HG03571 (cell line): Measurements from ENCODE around the gene PTCH2.
"Not testable (repeated sequence)": the region's sequence is repeated elsewhere in the genome, so short reads cannot be mapped to it uniquely, and the experiment has no call there.

ENCODE experiments used
- ATAC-seq: cut with Tn5 transposase; IDR thresholded peaks from one replicate; pipeline ENCODE4 v1.9.1; 2021; ENCODE audit not compliant: unreplicated experiment

The PTCH2 gene

DNA sequence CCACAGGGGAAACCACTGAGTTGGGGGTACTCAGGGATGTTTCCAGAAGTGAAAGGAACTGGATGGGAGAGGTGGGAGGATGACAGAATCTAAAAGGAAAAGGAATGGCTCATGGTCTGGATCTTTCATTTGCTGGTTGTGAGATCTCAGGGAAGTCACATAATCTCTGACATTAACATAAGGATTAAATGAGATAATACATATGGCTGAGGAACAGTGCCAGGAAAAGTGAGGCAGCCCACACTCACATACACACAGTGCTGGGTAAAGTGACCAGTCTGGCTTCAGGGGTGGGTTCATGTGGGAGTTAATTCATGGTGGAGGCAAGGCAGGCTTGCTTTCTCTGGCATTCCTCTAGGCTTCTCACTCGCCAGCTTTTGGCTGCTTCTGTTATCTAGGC lies 3.9 kb upstream of the PTCH2 start:
- no peak for ATAC-seq

DNA sequence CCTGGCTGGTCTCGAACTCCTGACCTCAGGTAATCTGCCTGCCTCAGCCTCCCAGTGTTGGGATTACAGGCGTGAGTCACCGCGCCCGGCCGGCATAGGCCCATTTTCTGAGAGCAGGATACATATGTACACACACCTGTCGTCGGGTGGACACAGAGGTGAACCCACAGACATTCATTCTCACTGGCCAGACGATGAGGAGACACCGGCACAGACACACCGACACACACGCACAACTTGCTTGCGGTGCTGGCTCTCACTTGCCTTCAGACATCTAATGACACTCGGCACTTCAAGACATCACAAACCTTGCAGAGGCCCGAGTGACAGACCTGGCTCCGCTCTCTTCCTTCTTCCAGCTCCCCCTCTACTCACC lies 579 bp downstream of the PTCH2 start:
- no peak for ATAC-seq

DNA sequence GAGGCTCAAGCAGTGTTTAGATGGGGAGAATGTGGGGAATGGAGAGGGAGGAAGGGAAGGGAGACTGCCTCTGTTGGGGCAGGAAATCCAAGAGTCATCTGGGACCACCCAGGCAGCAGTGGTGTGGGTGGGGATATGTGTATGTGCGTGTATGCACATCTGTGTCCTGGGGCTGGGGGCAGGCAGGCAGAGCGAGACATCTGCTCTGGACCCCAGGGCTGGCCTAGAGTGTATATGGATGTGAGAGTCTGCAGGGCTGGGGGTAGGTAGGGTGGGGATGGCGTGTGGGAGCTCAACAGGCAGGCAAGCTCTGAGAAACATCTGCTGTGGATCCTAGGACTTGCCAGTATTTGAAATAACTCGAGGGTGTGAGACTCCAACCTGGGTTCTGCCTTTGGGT lies 3.5 kb downstream of the PTCH2 start:
- no peak for ATAC-seq

DNA sequence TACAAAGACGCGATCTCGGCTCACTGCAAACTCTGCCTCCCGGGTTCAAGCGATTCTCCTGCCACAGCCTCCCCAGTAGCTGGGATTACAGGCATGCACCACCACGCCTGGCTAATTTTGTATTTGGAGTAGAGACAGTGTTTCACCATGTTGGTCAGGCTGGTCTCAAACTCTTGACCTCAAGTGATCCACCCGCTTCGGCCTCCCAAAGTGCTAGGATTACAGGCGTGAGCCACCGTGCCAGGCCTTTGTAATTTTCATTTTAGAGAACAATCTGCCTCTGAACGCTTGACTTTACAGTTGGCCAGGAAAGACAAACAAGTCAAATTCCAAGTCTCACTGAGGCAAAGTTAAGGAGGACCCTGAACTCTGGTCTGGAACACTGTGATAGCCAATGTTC lies 4.8 kb downstream of the PTCH2 start:
- not testable (repeated sequence) for ATAC-seq

DNA sequence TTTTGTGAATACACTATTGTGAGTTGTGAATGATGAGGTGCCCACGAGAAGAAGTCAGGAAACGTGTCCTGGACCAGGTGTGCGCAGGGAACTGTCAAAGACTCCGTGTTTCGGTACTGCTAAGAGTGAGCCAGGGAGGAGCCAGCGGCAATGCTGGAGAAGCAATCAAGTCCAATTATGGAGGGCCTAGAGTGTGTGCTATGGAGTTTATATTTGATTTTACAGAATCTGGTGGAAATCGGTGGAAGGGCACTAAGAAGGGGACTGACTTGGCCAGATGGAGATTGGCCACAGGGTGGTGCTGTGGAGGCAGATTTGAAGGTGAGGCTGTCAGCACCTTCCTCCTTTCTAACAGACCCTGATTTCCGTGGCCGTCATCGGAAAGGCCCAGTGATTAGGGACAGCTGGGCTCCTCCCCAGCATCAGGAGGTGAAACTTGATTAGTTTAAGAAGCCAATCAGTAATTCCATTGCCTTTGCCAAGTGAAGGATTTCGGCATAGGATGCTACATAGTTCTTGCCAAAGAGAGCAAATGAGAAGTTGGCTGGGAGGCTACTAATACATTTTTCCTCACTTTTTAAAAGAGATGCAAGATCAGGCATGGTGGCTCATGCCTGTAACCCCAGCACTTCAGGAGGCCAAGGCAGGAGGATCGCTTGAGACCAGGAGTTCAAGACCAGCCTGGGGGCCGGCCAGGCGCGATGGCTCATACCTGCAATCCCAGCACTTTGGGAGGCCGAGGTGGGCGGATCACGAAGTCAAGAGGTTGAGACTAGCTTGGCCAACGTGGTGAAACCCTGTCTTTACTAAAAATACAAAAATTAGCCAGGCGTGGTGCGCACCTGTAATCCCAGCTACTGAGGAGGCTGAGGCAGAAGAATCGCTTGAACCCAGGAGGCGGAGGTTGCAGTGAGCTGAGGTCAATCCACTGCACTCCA lies 7.0 kb downstream of the PTCH2 start:
- ATAC-seq = no peak

DNA sequence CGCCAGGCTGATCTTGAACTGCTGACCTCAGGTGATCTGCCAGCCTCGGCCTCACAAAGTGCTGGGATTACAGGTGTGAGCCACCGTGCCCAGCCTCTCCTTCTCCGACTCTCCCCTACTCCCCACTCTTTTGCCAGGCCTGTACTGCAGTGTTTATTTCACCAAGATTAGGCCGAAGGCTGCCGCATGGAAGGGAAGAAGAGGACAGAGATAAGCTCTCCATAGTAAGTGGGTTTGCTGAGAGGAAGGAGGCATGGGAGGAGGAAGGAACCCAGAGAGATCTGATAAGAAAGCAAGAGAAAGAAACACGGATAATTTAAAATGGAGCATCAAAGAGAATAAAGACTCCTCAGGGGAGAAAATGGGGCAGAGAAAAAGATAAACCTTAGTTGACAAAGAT lies 8.7 kb downstream of the PTCH2 start:
- ATAC-seq = no peak

DNA sequence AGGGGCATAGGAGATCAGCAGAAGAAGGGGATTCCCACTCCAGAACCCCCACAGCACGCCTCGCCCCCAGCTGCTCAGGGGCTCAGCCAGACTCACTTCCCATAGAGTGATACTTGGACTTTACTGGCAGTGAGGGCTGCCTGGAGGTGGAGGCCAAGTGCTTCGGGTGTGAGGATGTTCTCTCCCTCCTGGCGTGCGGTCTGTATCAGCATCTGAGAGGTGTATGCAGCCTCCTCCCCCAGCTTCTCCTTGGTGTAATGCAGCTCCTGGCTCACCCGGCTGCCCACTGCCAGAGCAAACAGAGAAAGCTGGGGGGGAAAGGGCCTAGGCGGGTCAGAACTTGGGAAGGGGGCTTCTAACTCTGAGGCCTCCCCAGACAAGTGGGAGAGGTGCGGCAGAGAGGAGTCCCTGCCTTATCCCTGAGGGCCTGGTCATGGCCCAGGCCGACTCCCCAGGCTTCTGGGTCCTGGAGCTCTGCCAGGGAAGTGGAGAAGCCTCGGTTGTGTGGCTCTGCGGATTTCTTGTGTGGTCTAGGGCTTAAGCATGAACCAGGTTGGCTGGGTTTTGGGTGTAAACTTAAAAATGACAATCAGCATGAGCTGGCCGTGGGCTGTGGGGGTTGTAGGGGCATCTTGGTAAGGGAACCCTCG lies 10.9 kb downstream of the PTCH2 start:
- no peak for ATAC-seq

DNA sequence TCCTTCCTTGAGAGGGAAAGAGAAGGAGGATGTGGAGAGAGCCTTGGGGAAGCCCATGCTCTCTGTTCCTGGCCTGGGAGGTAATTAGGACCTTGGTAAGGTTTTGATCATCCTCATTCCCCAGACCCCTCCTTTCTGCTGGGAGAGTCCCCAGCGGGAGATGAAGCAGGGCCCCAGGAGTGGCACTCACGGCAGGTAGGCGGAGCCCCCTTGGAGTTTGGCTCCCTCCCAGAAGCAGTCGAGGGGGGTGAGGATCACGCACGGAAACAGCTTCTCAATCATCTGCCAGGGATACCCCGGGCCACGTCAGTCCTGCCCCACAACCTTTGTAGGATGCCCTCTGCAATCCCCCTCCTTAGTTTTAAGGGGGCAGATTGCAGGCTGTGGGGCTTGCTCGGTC lies 11.5 kb downstream of the PTCH2 start:
- no peak for ATAC-seq

DNA sequence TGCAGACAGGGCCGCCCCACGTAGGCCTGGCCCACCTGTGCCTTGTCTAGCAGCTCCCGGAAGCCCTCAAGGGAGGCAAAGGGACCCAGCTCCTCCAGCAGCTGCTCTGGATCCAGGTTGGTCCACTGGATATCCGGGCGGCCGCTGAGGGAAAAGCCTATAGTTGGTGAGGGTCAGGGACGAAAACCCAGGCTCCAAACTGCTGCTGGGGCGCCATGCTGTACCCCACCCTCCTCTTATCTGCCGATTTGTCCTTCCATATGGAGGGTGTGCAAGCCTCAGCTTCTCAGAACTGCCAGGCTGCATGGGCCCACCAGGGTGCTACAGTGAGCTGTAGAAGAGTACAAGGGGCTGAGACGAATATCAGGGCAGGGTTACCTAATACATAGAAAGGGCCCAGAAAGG lies 12.2 kb downstream of the PTCH2 start:
- no peak for ATAC-seq

DNA sequence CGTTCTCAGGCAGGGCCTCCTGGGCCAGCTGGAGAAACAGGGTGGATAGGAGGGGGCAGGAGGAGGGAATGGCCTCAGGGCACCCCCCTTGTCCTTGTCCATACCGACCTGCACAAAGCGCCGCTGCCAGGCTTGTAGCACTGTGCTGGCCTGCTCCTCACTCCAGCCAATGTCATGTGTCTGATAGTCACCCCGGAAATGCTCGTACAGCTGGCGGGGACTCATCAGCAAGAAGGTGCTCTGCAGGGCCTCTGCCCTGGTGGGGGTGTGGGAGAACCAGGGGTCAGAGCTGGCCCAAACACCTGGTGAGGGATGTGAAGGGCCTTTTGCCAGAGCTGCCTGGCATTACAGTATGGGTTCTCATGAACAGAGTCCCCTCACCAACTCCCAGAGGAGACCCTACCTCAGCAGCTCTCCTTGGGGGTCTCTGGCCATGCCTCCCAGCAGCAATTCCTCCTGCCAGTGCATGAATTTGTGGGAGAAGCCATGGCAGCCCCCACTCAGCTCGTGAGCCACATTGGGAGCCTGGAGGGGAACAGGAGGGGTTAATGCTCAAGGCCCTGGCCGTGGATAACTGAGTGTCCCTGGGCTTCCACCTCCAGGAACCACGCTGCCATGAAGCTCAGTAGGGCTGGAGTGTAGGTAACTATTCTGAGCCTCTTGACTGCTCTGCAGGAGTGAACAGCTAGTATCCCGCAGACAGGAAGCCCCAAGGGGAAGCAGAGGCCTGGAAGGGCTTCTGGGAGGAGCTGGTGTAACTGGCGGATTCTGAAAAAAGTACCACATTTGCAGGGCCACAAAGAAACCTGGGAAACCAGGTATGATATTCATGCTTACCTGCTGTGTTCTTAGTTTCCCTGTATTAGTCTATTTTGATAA lies 13.3 kb downstream of the PTCH2 start:
- no peak for ATAC-seq

DNA sequence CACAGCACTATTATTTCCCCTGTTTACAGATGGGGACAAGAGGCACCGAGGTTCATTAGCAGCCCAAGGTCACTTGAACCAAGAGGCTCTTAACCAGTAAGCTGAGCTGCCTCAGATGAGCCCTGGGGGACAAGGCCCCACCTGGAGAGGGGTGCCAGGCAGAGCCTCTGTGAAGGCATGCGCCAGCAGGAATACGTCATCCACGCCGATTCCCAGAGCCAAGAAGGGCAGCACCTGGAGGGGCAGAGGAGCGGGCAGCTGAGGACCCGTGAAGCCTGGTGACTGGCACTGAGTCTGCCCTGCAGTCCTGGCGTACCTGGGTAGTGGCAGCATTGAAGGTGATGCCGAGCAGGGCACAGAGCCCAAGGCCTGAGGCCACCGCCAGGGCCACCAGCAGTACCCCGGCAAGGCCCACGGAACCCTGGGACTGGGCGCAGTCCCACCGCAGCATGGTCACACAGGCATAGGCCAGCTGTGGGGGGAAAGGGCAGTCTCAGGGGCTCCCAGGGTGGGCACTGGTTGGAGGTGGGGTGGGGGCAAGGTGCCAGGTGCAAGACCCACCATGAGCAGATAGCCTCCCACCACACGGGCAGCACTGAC lies 14.1 kb downstream of the PTCH2 start:
- no peak for ATAC-seq

DNA sequence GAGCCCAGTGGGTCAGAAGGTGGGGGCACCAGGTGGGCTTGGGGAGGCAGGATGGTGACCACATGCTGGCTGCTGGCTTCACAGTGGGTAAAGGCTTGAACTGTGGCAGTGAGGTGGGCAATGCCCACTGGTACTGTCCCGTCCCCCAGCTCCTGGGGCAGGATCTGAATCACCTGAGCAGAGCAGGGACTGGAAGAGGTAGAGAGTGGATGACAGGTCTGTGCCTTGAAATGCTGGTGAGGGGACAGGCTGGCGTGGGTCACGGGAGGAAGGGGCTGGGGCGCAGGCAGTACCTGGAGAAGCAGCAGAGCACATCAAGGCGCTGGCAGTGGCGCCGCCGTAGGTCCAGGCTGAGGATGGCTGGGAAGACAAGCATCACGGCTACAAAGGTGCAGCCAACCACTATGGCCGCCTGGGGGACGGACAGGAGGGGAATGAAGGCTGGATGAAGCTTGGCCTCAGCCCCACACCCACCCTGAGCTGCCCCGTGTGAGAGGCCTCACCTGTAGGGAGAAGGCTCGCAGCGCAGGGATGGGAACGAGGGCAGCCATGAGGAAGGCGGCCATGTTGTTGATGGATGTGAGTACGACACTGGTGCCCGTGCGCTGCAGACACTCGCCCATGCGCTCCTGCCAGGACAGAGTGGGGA lies 14.9 kb downstream of the PTCH2 start:
- no peak for ATAC-seq

DNA sequence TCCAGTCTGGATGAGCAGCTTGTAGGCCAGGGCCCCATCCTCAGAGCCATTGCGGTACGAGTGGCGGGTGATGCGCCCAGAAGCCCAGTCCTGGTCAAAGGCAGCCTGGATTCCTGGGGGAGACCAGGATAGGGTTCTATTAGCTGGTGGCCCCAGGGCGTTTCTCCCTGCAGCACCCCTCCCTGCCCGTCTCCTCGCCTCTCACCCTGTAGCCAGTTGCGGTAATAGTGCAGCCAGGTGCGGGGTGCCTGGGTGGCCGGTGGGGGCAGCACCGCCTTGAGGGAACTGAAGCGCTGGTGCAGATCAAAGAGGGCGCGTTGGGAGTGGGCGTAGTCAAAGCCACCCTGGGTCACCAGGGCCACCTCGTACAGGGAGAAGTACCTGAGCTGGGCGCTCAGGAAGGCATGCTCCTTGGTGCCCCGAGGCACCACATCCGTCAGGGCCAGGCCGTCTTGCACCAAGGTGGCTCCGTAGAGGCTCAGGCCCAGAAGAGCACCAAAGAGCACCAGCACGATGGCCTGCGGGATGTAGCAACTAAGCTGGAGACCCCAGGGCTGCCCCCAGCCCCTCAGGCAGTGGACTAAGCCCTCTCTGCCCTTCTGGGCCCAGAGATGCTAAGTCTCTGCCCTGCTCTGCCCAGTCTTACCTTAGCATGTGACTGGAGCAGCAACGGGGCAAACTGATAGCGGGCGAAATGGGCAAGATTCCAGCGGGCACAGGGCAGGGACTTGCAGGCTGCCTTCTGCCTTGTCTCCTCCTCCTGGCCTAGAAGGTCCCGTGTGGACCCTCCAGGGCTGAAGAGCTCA lies 15.7 kb downstream of the PTCH2 start:
- ATAC-seq = no peak

DNA sequence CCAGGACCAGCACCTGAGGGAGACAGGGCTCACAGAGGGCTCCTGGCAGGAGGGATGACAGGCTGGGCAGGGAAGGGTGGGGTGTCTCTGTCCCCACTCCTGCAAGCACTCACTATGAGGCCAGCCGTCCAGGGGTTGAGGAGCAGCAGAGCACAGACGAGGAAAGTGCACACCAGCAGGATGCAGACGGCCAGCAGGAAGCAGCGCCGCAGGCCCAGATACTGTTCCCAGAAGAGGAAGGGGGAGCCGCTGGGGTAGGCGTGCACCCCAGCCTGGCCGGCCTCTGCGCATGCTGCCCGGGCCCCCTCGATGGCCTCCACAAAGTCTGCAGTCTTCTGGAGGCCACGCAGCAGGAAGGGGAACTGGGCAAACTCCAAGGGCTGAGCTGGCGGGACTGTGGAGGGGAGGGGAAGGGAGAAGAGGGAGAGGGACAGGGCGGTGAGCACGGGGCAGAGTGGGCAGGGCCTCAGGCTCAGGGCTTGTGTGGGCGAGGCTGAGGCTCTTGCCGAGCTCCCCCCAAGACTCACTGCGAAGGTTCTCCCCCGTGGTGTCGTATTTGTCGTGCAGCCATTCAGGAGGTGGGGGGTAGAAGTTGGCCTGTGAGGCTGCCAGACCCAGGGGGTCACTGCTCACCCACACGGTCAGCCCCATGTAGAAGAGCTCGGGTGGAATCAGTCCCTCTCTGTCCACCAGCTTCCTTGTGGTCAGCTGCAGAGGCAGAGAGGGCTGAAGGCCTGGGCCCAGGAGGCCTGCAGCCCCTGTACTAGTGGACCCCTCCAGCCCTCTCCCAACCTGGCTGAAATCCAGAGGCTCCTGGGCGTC lies 16.5 kb downstream of the PTCH2 start:
- no peak for ATAC-seq

DNA sequence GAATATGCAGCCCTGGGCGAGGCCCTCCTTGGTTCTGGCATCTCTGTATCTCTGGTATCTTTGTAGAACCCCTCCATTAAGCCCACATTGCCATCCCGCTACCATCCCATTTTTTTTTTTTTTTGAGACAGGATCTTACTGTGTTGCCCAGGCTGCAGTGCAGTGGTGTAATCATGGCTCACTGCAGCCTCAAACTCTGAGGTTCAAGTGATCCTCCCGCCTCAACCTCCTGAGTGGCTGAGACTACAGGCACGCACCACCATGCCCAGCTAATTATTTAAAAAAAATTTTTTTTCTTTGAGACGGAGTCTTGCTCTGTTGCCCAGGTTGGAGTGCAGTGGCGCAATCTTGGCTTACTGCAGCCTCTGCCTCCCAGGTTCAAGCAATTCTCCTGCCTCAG lies 18.7 kb downstream of the PTCH2 start:
- ATAC-seq = not testable (repeated sequence)

DNA sequence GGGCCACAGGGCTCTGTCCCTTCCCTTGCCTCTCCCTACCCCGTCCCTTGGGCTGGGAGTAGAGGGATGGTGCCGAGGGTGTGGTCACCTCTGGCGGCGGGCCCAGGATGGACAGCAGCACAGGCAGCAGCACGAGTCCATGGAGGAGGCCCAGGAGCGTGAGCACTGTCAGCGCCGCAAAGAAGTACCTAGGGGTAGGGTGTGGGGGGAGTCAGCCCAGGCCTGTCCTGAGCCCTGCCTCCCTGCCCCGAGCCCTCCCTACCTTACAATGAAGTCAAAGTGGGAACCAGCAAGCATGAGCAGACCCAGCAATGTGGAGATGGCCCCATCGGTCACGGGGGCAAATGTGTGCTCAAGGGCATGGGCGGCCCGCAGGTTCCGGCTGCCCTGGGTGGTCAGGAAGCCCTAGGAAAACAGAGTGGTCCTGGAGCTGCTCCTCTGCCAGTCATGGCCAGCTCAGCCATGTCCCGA lies 20.0 kb downstream of the PTCH2 start:
- no peak for ATAC-seq

DNA sequence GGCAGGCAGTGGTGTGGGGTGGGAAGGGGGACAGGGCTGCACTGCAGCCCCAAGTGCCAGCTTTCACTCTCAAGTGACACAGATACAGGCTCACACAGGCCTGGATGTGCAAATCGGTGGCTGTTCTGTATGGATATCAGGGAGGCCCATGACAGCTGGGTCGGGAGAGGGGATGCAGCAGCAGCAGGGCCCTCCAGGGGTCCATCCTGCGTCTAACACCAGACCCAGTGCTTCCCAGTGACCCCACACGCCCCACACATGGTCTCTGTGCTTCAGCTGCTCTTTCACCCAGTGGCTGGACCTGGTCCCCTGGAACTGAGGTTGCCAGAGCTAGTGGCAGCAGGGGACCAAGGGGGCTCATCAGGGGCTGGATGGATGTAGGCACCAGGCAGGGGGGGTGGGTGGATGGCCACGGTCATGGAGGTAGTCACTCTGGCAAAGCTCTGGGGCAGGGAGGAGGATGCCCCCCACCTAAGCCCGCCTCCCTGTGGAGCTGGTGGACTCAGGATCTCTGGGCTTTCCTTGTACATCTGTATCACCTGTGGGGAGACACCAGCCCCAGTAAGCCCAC lies 20.8 kb downstream of the PTCH2 start:
- ATAC-seq = no peak

DNA sequence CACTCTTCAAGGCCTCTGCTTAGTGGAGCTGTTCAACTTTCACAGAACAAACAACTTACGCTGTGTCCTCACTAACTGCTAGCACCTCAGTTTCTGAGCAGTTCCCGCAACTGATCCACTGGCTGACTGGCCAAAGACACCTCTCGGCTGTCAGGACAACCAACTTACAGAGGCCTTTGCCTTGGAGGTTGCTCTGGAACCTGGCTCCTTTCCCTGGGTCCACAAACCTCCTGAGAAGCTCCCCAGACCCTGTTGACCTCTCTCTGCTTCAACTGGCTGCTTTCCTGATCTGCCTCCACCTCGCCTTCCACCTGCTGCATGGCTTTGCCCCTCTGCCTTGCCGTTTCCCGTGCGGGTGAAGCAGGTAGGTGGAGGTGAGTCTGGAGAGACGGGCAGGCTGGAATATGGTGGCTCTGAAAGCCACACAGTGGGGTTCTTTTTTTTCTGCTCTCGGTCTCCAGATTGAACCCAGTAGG lies 21.8 kb downstream of the PTCH2 start:
- no peak for ATAC-seq
